SJSA1 (cell line): ENCODE results near the gene COX15. TPM values are rescaled to one million over a fixed set of nuclear protein-coding genes. Genes with fewer than 3 reads are reported as not detected.
"Not testable (repeated sequence)": the region's sequence is repeated elsewhere in the genome, so short reads cannot be mapped to it uniquely, and the experiment has no call there.

Experiments used
- DNase-seq, 2 experiments: peaks; one replicate each; pipeline ENCODE4 v3.0.0-alpha.2; 2015 to 2020; ENCODE audit warnings: low spot score in 2 of 2, low read depth in 1 of 2
- H3K27ac ChIP-seq: fragments of 250-450 bp; sonication (Bioruptor Pico); 2 replicates; pipeline ENCODE4 v1.5.1; 2020; ENCODE audit warnings: mild to moderate bottlenecking, moderate library complexity
- H3K27me3 ChIP-seq: fragments of 250-450 bp; sonication (Bioruptor Pico); replicated peaks from 2 replicates; pipeline ENCODE4 v1.5.1; 2020; ENCODE audit warnings: mild to moderate bottlenecking, moderate library complexity
- H3K36me3 ChIP-seq: fragments of 250-450 bp; sonication (Bioruptor Pico); 2 replicates; pipeline ENCODE4 v1.5.1; 2020; ENCODE audit warnings: mild to moderate bottlenecking
- H3K4me1 ChIP-seq: fragments of 250-450 bp; sonication (Bioruptor Pico); replicated peaks from 2 replicates; pipeline ENCODE4 v1.6.1; 2021; ENCODE audit warnings: mild to moderate bottlenecking
- H3K4me3 ChIP-seq: fragments of 250-450 bp; sonication (Bioruptor Pico); 2 replicates; pipeline ENCODE4 v1.5.1; 2020; ENCODE audit warnings: mild to moderate bottlenecking
- H3K9me3 ChIP-seq: fragments of 250-450 bp; sonication (Bioruptor Pico); replicated peaks from 2 replicates; pipeline ENCODE4 v1.5.1; 2020; ENCODE audit warnings: mild to moderate bottlenecking
- total RNA-seq: library from RNA; depleted of rRNA; stranded (reverse); fragments of >200 nt; shearing (Covaris generic); gene quantifications from 2 replicates; pipeline ENCODE4 v1.2.3, GENCODE V29; 2014

Gene COX15
- total RNA-seq, 1 experiment from 2014 or later, result 35.0 TPM

DNA sequence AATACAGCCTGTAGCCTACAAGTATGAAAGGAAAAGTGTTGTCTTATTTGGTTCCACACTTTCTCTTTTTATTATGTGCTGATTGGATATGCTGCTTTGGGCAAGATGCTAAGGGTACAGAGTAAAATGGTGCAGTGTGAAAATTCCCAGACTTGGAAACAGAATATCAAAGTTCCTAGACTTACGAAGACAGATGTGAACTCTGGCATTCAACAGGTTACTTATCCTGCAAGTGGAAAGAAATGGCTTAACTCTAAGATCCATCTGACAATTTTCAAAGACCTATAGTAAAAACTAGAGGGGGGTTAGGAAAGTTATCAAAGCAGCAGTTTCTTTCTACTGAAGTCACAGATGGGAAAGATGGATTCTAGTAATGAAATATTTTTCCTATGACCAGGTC is 24.2 kb upstream of the COX15 start:
- Histone ChIP-seq H3K4me3 (no peak overlapping the region), H3K36me3 (peaks cover 64% of the 10 kb centered on the region), H3K27me3 (no peaks in the 10 kb centered on the region), H3K27ac (no peak overlapping the region), H3K9me3 (no peaks in the 10 kb centered on the region), H3K4me1 (no peaks in the 10 kb centered on the region)
- DNase-seq, result no peak

DNA sequence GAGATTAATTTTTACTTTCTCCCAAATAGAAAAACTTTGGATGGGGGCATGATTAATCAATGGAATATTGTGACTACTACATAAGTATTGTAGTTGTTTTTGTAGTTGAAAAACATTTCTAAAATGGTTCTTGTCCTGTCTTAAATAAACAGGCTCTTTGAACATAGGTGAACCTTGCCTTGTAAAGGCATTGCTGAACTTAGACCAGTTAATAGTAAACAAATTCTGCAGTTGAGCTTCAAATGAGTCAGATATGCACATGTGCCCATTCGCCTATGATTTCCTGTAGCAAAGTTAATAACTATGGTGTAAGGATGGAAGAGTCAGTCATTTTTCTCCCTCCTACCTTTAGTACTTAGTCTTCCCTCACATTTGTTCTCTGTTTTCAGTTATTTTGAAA is 22.7 kb upstream of the COX15 start:
- Histone ChIP-seq H3K4me3 (no peak overlapping the region), H3K27ac (no peak overlapping the region), H3K9me3 (no peaks in the 10 kb centered on the region), H3K36me3 (peaks cover 52% of the 10 kb centered on the region), H3K4me1 (no peaks in the 10 kb centered on the region), H3K27me3 (no peaks in the 10 kb centered on the region)
- DNase-seq, result no peak

DNA sequence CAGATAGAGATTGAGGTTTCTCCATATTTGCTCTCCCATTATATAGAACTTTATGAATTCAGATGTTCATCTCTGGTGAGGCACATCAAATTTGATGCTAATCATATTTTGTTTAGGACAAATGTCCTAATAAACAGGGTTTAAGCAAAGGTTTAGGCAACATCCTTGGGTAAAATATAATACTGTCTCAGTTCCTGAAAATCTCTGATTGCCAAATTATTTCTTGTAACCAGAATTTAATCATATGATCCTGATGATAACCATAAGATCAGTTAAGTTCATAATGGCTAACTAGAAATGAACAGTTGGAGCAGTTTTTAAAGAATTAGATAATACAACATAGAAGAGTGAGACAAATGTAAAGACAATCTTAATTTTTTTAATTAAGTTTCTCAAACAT is 18.7 kb upstream of the COX15 start:
- no peaks in the 10 kb centered on the region for H3K4me1 ChIP-seq
- no peak for DNase-seq
- no peaks in the 10 kb centered on the region for H3K9me3 ChIP-seq
- no peak overlapping the region for H3K4me3 ChIP-seq
- no peak overlapping the region for H3K27ac ChIP-seq
- peaks cover 58% of the 10 kb centered on the region for H3K36me3 ChIP-seq
- H3K27me3 ChIP-seq, result no peaks in the 10 kb centered on the region

DNA sequence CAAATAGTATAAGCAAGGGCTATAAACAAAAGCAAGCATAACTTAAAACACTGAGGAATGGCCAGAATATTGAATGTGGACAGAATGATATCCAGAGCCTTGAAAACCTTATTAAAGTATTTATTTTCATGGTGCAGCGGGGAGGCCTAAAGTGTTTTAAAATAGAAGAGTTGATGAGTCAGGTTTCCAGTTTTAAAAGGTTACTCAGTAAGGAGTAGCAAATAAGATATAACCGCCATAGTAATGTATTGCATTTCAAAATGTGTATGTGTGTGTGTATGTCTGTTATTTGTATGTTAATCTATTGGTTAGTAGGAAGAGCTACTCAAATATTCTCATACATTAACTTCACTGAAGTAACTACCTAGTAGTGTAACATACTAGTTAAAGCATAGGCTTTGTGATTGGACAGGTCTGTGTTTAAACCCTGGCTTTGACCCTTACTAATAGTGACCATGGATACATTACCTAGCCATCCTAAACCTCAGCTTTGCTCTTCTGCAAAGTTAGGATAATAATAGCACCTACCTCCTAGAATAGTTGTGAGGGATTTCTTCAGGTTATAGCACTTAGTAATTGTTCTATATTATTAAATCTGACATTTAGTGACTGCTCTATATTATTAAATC is 17.0 kb upstream of the COX15 start:
- no peak for DNase-seq
- H3K4me3 ChIP-seq, result no peak overlapping the region
- peaks cover 1% of the 10 kb centered on the region; the same call in 1 of the 2 replicates for H3K4me1 ChIP-seq
- peaks cover 63% of the 10 kb centered on the region for H3K36me3 ChIP-seq
- no peaks in the 10 kb centered on the region for H3K27me3 ChIP-seq
- no peak overlapping the region for H3K27ac ChIP-seq
- H3K9me3 ChIP-seq, result no peaks in the 10 kb centered on the region

DNA sequence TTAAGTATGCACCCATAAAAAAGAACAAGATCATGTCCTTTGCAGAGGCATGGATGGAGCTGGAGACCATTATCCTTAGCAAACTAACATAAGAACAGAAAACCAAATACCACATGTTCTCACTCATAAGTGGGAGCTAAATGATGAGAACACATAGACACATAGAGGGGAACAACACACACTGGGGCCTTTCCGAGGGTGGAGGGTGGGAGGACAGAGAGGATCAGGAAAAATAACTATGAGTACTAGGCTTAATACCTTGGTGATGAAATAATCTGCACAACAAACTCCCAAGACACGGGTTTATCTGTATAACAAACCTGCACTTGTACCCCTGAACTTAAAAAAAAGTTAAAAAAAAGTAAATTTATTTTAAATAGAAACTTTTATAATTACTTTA is 14.2 kb upstream of the COX15 start:
- H3K9me3 ChIP-seq, H3K27me3 ChIP-seq, DNase-seq, H3K27ac ChIP-seq, H3K4me3 ChIP-seq: not testable (repeated sequence)
- Histone ChIP-seq H3K4me1 (peaks cover 26% of the 10 kb centered on the region), H3K36me3 (peaks cover 73% of the 10 kb centered on the region)

DNA sequence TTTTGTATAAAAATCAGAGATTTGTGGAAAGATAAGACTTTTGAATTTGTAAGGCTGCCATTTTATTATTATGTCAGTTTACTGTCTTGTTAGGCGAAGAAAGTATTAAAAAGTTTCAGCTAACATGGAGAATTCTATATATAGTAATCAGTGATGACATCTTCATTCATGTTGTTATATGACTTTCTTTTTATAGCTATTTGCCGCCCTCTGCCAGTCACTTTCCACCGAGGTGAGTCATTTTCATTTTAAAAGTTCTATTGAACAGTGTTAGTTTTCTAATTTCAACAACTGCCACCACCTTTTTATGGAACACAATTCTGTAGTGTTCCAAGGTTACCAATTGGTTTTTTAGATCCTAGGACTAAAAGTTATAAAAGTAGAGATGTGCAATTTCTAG is 11.9 kb upstream of the COX15 start:
- H3K36me3 ChIP-seq, result peaks cover 85% of the 10 kb centered on the region
- H3K9me3 ChIP-seq, result peaks cover 8% of the 10 kb centered on the region
- no peak overlapping the region for H3K4me3 ChIP-seq
- peaks cover 26% of the 10 kb centered on the region for H3K4me1 ChIP-seq
- no peaks in the 10 kb centered on the region for H3K27me3 ChIP-seq
- H3K27ac ChIP-seq, result peak overlapping the region; percentile 3; the same call in 1 of the 2 replicates
- DNase-seq, result no peak

DNA sequence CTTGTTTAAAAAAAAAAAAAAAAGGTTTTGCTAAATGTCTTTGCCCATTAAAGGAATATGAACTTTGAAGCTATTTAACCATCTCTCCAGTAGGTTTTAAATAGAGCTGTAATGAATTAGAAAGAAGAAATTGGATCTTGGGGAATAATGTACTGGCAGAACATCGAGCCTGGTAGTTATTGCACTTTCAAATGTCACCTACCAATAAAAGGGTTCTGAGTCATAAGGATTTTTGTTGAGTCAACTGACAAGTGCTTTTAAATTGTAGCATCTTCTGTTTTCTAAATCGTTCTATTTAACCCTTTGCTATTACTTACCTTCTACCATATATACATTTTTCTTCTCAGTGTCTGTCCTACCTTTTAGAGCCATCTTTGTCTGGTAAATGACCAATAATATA is 10.8 kb upstream of the COX15 start:
- no peak overlapping the region for H3K4me3 ChIP-seq
- peak in 1 of 2 experiments; percentile 42 for DNase-seq
- H3K27ac ChIP-seq, result peak overlapping the region; percentile 83
- H3K9me3 ChIP-seq, result peaks cover 8% of the 10 kb centered on the region
- no peaks in the 10 kb centered on the region for H3K27me3 ChIP-seq
- peaks cover 26% of the 10 kb centered on the region for H3K4me1 ChIP-seq
- peaks cover 81% of the 10 kb centered on the region for H3K36me3 ChIP-seq

DNA sequence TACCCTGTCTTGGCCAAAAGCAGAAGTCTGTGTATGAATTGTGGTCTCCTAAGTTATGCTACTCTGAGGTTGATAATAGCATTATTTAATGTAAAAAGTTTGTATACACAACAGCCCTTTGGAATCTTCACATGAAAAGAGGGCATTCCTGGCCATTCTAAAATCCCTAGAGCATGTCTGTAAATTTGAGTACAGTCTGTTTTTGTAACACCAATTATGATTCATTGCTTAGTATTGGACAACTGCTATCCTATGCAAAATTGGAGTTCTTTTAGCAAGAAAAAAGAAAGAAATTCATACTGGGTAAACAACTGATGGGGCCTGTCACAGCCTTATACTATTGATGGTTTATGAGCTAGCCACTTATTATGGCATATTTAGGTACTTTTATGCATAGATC is 10.3 kb upstream of the COX15 start:
- no peak overlapping the region for H3K4me3 ChIP-seq
- DNase-seq, result peak in 1 of 2 experiments; percentile 66
- no peaks in the 10 kb centered on the region for H3K27me3 ChIP-seq
- H3K36me3 ChIP-seq, result peaks cover 81% of the 10 kb centered on the region
- H3K4me1 ChIP-seq, result peaks cover 26% of the 10 kb centered on the region
- peak overlapping the region; percentile 83 for H3K27ac ChIP-seq
- peaks cover 8% of the 10 kb centered on the region for H3K9me3 ChIP-seq

DNA sequence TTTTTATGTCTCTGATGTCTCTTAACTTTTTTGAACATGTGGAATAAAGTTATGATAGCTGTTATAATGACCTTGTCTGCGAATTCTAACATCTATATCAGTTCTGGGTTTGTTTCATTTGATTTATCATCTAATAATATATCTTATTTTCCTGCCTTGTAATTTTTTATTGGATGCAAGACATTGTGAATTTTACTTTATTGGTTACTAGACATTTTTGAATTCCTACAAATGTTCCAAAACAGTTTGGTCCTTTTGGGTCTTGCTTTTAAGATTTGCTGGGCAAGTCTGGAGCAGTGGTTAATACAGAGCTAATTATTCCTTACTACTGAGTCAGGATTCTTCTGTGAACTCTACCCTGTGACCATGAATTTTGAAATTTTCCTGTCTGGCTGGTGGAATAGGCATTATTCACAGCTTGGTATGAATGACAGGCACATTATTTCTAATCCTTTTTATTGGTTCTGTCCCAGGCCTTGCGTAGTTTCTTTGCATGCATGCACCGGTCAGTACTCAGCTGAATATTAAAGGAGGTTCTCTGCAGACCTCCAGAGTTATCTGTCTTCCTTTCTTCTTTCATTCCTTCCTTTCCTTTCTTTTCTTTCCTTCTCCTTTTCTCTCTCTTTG is 9.1 kb upstream of the COX15 start:
- H3K27ac ChIP-seq, result no peak overlapping the region
- peaks cover 83% of the 10 kb centered on the region for H3K36me3 ChIP-seq
- no peak for DNase-seq

DNA sequence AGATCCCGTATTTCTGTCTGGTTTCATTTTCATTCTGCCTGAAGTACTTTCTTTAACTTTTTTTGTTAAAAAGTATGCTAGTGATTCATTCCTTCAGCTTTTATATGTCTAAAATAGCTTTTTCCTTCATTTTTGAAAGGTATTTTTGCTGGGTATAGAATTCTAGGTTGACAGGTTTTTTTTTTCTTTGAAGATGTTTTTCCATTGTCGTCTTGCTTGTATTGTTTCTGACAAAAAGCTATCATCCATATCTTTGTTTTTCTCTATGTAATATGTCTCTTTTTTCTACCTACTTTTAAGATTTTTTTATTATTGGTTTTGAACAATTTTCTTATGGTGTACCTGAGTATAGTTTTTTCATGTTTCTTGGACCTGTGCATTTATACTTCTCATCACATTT is 8.3 kb upstream of the COX15 start:
- Histone ChIP-seq H3K4me3 (no peak overlapping the region), H3K9me3 (peaks cover 8% of the 10 kb centered on the region), H3K27me3 (no peaks in the 10 kb centered on the region), H3K27ac (no peak overlapping the region), H3K36me3 (peaks cover 75% of the 10 kb centered on the region), H3K4me1 (peaks cover 26% of the 10 kb centered on the region)
- no peak for DNase-seq

More for the DNA sequence above, 9.1 kb upstream of the COX15 start:
- Histone ChIP-seq H3K9me3 (peaks cover 8% of the 10 kb centered on the region), H3K27me3 (no peaks in the 10 kb centered on the region), H3K4me1 (peaks cover 26% of the 10 kb centered on the region), H3K4me3 (no peak overlapping the region)

DNA sequence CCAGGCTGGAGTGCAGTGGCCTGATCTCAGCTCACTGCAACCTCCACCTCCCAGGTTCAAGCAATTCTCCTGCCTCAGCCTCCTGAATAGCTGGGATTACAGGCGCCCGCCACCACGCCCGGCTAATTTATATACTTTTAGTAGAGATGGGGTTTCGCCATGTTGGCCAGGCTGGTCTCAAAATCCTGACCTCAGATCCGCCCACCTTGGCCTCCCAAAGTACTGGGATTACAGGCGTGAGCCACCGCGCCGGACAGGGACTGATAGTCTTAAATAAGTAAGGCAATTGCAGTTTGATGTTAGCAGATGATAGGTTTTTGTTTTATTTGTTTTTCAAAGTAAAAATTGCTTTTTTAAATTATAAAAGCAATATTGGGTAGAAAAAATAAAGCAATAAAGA is 2.2 kb upstream of the COX15 start:
- DNase-seq, result not testable (repeated sequence)
- Histone ChIP-seq H3K4me1 (peaks cover 15% of the 10 kb centered on the region), H3K36me3 (peaks cover 29% of the 10 kb centered on the region)

DNA sequence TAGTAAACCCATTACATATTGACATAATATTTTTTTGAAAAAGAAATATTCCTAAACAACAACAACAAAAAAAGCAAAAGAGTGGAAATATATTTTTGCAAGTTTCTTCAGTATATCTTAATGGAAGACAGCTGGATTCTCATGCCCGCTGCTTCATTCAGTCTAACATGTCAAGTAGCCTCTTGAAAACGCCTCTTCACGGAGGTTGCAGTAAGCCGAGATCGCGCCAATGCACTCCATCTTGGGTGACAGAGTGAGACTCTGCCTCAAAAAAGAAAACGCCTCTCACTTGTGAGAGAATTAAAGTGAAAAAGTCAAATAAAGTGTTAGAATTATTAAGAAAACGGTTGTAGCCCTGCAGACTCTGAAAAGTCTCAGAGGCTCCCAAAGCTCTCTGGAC is 1.4 kb upstream of the COX15 start:
- Histone ChIP-seq H3K27ac (no peak overlapping the region), H3K9me3 (no peaks in the 10 kb centered on the region), H3K36me3 (peaks cover 30% of the 10 kb centered on the region), H3K27me3 (no peaks in the 10 kb centered on the region), H3K4me1 (peaks cover 15% of the 10 kb centered on the region), H3K4me3 (no peak overlapping the region)
- DNase-seq, result no peak

More for the DNA sequence above, 2.2 kb upstream of the COX15 start:
- H3K27me3 ChIP-seq, H3K9me3 ChIP-seq, H3K27ac ChIP-seq, H3K4me3 ChIP-seq: not testable (repeated sequence)

DNA sequence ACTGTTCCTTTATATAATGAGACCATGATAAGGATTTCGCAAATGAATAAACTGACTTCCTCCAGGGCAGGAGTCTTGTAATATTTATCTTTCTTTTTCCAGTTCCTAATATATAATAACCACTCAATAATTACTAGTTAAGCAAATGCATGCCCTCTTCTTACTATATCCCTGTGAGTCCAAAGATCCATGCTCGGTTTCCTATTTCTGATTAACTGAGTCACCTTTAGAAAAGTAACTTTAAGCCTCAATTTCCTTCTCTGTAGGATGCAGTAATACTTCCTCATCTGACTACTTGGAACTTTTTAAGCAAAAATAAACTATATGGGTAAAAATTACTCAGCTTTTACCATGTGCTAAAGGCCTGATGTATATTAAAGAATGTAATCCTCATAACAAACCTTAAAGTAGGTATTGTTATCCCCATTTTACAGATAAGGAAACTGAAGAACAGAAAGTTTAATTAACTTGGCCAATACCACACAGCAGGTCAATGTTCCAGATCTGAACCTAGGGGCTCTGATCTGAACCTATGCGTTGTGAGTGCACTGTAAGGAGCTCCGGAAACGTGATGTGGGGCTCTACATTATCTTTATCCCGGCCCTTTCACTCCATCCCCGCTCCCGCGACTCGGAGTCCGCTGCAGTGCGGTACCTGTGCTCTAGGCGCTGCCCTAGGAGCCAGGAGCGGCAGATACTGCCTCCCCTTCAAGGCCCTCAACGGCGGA is 458 bp downstream of the COX15 start:
- no peak for DNase-seq
- Histone ChIP-seq H3K27ac (peak overlapping the region; percentile 5; the same call in 1 of the 2 replicates), H3K9me3 (no peaks in the 10 kb centered on the region), H3K4me1 (peaks cover 15% of the 10 kb centered on the region), H3K4me3 (peak overlapping the region; percentile 66), H3K27me3 (no peaks in the 10 kb centered on the region), H3K36me3 (peaks cover 34% of the 10 kb centered on the region)

DNA sequence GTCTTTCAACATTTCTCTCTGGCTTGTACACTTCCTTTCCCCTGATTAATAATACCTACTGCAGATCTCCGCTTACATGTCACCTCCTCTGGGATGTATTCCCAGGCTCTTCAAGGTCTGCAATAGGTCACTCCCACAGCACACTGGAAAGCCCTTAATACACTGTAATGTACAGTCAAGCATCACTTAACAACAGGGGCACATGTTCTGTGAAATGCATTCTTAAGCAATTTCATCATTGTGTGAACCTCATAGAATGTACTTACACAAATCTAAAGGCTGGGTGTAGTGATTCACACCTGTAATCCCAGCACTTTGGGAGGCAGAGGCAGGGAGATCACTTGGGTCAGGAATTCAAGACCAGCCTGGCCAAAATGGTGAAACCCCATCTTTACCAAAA is 1.9 kb downstream of the COX15 start:
- DNase-seq, result no peak
- Histone ChIP-seq H3K27ac (no peak overlapping the region), H3K36me3 (peaks cover 45% of the 10 kb centered on the region), H3K27me3 (no peaks in the 10 kb centered on the region), H3K4me3 (no peak overlapping the region), H3K9me3 (no peaks in the 10 kb centered on the region), H3K4me1 (peaks cover 15% of the 10 kb centered on the region)
